H1 (cell line): ENCODE measurements around the gene APOC1. TPM values are rescaled to one million over a fixed set of nuclear protein-coding genes. Genes with fewer than 3 reads are reported as not detected.

Experiments used
- BACH1 ChIP-seq: IDR thresholded peaks from 2 replicates; pipeline ENCODE4 v1.6.1; 2012; ENCODE audit warnings: low read length, improper control_type of control experiment
- BCL11A ChIP-seq, 2 experiments: IDR thresholded peaks; one replicate each; pipeline ENCODE4 v1.6.1; 2011; ENCODE audit warnings: low read depth in 2 of 2, low read length in 2 of 2, mild to moderate bottlenecking in 2 of 2
- GTF2F1 ChIP-seq: IDR thresholded peaks from 2 replicates; pipeline ENCODE4 v1.6.1; 2012; ENCODE audit warnings: low read depth, low read length, improper control_type of control experiment, borderline replicate concordance
- HDAC6 ChIP-seq: IDR thresholded peaks from one replicate; pipeline ENCODE4 v1.7.1; 2012; ENCODE audit warnings: low read depth, mild to moderate bottlenecking, inconsistent platforms, low read length, moderate library complexity
- SIN3A ChIP-seq, 2 experiments: IDR thresholded peaks in 1 of 2; conservative IDR thresholded peaks in 1 of 2; 2 replicates each; pipeline ENCODE4 v1.6.1; 2011 to 2012; ENCODE audit warnings: low read length in 2 of 2, improper control_type of control experiment in 1 of 2, low read depth in 1 of 2, mild to moderate bottlenecking in 1 of 2
- polyA plus RNA-seq, 7 experiments: library from polyadenylated mRNA; depleted of rRNA in 3 of 7; stranded (reverse) in 5 of 7; unstranded in 2 of 7; fragments of >200 nt in 5 of 7; fragments of 200-250 nt in 2 of 7; gene quantifications; 1 replicate in 5 of 7; 2 replicates in 1 of 7; 4 replicates in 1 of 7; pipeline versions ENCODE4 v1.2.1 to v1.2.3, GENCODE V29; 2011 to 2013; ENCODE audit warnings: missing spikeins in 2 of 7, mixed read lengths in 2 of 7
- total RNA-seq: library from RNA; stranded (reverse); fragmentation: NEBNext Ultra II Directional; extraction: Animal tissue kit (Norgen Biotek cat#: 25700); gene quantifications from 2 replicates; pipeline ENCODE4 v1.2.1, GENCODE V29; 2021
- TF ChIP-seq, protein P1 (sequence below): IDR thresholded peaks from 2 replicates; pipeline ENCODE4 v1.6.1; 2012; ENCODE audit warnings: inconsistent platforms

The APOC1 gene
- total and polyA plus RNA-seq, 2 of the 8 experiments (the other 6 are each of a cell fraction or from before 2014, with no cell fraction given): 55.8 to 78.2 TPM

DNA sequence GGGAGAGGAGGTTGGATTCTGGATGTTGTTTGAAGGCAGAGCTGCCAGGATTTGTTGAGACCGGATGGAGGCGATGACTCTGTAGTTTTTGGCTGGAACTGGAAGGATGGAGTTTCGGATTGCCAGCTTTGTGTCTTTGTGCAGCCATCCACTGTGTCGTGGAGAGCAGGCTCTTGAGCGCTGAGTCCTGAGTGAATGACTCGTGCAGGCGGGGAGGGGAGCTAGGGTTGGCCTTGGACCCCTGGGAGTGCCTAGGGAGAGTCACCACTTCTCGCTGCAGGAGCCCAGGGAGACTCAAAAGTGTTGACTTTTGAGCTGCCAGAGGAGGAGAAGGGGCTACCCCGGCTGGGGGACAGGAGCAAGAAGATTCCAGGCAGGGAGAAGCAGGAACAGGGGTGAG lies 19.5 kb upstream of the APOC1 start (continued):
- no peak for TF ChIP-seq HDAC6
- TF ChIP-seq, protein P1, sequence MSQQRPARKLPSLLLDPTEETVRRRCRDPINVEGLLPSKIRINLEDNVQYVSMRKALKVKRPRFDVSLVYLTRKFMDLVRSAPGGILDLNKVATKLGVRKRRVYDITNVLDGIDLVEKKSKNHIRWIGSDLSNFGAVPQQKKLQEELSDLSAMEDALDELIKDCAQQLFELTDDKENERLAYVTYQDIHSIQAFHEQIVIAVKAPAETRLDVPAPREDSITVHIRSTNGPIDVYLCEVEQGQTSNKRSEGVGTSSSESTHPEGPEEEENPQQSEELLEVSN: no peak
- TF ChIP-seq GTF2F1: no peak
- TF ChIP-seq SIN3A (conservative IDR thresholded peaks at IDR 0.05 in 1 of 2, IDR thresholded peaks at IDR 0.05 in 1 of 2; ENCODE audit: low read depth in 1 of 2, low read length in 2 of 2): no peak
- TF ChIP-seq BCL11A (IDR thresholded peaks at IDR 0.05; ENCODE audit: low read depth in 2 of 2, low read length in 2 of 2): no peak
- no peak for TF ChIP-seq BACH1
